Liver (tissue), 9 donors: ENCODE results near the gene MAPKAP1. TPM values are rescaled to one million over a fixed set of nuclear protein-coding genes. Genes with fewer than 3 reads are reported as not detected.

Source experiments
- DNase-seq: peaks from one replicate; pipeline ENCODE4 v3.0.0-alpha.2; 2017; ENCODE audit warnings: low spot score
- H3K27ac ChIP-seq, 2 donors: one replicate each; pipeline ENCODE4 v1.7.0; 2013; ENCODE audit warnings: inconsistent platforms in 2 of 2, low read length in 2 of 2, control low read depth in 1 of 2, low read depth in 1 of 2, mild to moderate bottlenecking in 1 of 2
- H3K27me3 ChIP-seq, 4 donors: one replicate each; pipeline versions ENCODE4 v1.6.1 to v1.7.0; 2013; ENCODE audit warnings: low read length in 3 of 4, inconsistent platforms in 1 of 4, mild to moderate bottlenecking in 1 of 4, moderate library complexity in 1 of 4; ENCODE audit not compliant: control insufficient read depth in 4 of 4, insufficient read depth in 4 of 4
- H3K36me3 ChIP-seq, 4 donors: one replicate each; pipeline versions ENCODE4 v1.6.1 to v1.7.0; 2013; ENCODE audit warnings: low read length in 3 of 4, mild to moderate bottlenecking in 3 of 4, low read depth in 1 of 4, moderate library complexity in 1 of 4; ENCODE audit not compliant: control insufficient read depth in 4 of 4, insufficient read depth in 3 of 4
- H3K4me1 ChIP-seq, 4 donors: one replicate each; pipeline versions ENCODE4 v1.6.1 to v1.7.0; 2013; ENCODE audit warnings: low read length in 3 of 4, mild to moderate bottlenecking in 3 of 4, moderate library complexity in 1 of 4; ENCODE audit not compliant: control insufficient read depth in 4 of 4, insufficient read depth in 4 of 4
- H3K4me3 ChIP-seq, 3 donors: one replicate each; pipeline versions ENCODE4 v1.6.1 to v1.7.0; 2013; ENCODE audit warnings: low read length in 3 of 3, control low read depth in 1 of 3, low read depth in 1 of 3, mild to moderate bottlenecking in 1 of 3
- H3K9ac ChIP-seq, 2 donors: one replicate each; pipeline ENCODE4 v1.7.0; 2013; ENCODE audit warnings: low read length in 2 of 2, mild to moderate bottlenecking in 2 of 2, moderate library complexity in 2 of 2, control low read depth in 1 of 2, low read depth in 1 of 2
- H3K9me3 ChIP-seq, 4 donors: one replicate each; pipeline versions ENCODE4 v1.6.1 to v1.7.0; 2013; ENCODE audit warnings: low read length in 3 of 4; ENCODE audit not compliant: control insufficient read depth in 4 of 4
- ATF3 ChIP-seq: IDR thresholded peaks from 2 replicates; pipeline ENCODE4 v1.6.1; 2016; ENCODE audit warnings: antibody characterized with exemption
- CTCF ChIP-seq: fragments of 150-350 bp; IDR thresholded peaks from 2 replicates; pipeline ENCODE4 v1.5.1; 2017; ENCODE audit warnings: improper control_type of control experiment, low read depth, low read length; ENCODE audit not compliant: missing input control
- EGR1 ChIP-seq, 2 donors: IDR thresholded peaks; 2 replicates each; pipeline ENCODE4 v1.6.1; 2016 to 2018; ENCODE audit warnings: antibody characterized with exemption in 2 of 2, low read depth in 2 of 2
- FOXA1 ChIP-seq: IDR thresholded peaks from 2 replicates; pipeline ENCODE4 v1.6.1; 2016; ENCODE audit warnings: antibody characterized with exemption
- FOXA2 ChIP-seq: IDR thresholded peaks from 2 replicates; pipeline ENCODE4 v1.6.1; 2016; ENCODE audit warnings: antibody characterized with exemption
- GABPA ChIP-seq, 2 donors: IDR thresholded peaks in 1 of 2; conservative IDR thresholded peaks in 1 of 2; 2 replicates each; pipeline ENCODE4 v1.6.1; 2016; ENCODE audit warnings: antibody characterized with exemption in 2 of 2, mild to moderate bottlenecking in 1 of 2, moderate library complexity in 1 of 2
- HNF4A ChIP-seq, 2 donors: conservative IDR thresholded peaks; 2 replicates each; pipeline ENCODE4 v1.6.1; 2016; ENCODE audit warnings: antibody characterized with exemption in 2 of 2, mild to moderate bottlenecking in 2 of 2
- HNF4G ChIP-seq: IDR thresholded peaks from 2 replicates; pipeline ENCODE4 v1.6.1; 2016; ENCODE audit warnings: antibody characterized with exemption
- JUND ChIP-seq, 2 donors: IDR thresholded peaks; 2 replicates each; pipeline ENCODE4 v1.6.1; 2016; ENCODE audit warnings: antibody characterized with exemption in 2 of 2
- MAX ChIP-seq: IDR thresholded peaks from 2 replicates; pipeline ENCODE4 v1.6.1; 2016; ENCODE audit warnings: antibody characterized with exemption
- NR2F2 ChIP-seq: IDR thresholded peaks from 2 replicates; pipeline ENCODE4 v1.6.1; 2016; ENCODE audit warnings: antibody characterized with exemption
- REST ChIP-seq: IDR thresholded peaks from 2 replicates; pipeline ENCODE4 v1.6.1; 2016; ENCODE audit warnings: antibody characterized with exemption, mild to moderate bottlenecking
- RXRA ChIP-seq, 2 donors: IDR thresholded peaks; 2 replicates each; pipeline ENCODE4 v1.6.1; 2017 to 2018; ENCODE audit warnings: antibody characterized with exemption in 2 of 2, mild to moderate bottlenecking in 1 of 2
- SP1 ChIP-seq: IDR thresholded peaks from 2 replicates; pipeline ENCODE4 v1.6.1; 2018; ENCODE audit warnings: antibody characterized with exemption, mild to moderate bottlenecking
- TAF1 ChIP-seq: conservative IDR thresholded peaks from 2 replicates; pipeline ENCODE4 v1.6.1; 2016; ENCODE audit warnings: antibody characterized with exemption, mild to moderate bottlenecking
- YY1 ChIP-seq: IDR thresholded peaks from 2 replicates; pipeline ENCODE4 v1.6.1; 2016; ENCODE audit warnings: antibody characterized with exemption, mild to moderate bottlenecking
- ZBTB33 ChIP-seq: IDR thresholded peaks from 2 replicates; pipeline ENCODE4 v1.6.1; 2016; ENCODE audit warnings: antibody characterized with exemption
- WGBS: extraction: QIAGEN DNeasy Blood & Tissue Kit; methylation state at CpG from one replicate; pipeline ENCODE4 v1.1.7; 2013; 5-methylcytosine and 5-hydroxymethylcytosine counted together
- polyA plus RNA-seq, 2 donors: library from polyadenylated mRNA; stranded (reverse) in 1 of 2; unstranded in 1 of 2; fragments of 200-250 nt in 1 of 2; fragments of >200 nt in 1 of 2; fragmentation: Nextera tagmentation in 1 of 2; extraction: Ambion mirVana in 1 of 2; gene quantifications; one replicate each; pipeline versions ENCODE4 v1.2.1 to v1.2.3, GENCODE V29; 2013 to 2015
- total RNA-seq, 2 donors: library from RNA; depleted of rRNA; stranded (reverse); fragments of >200 nt; gene quantifications; one replicate each; pipeline ENCODE4 v1.2.3, GENCODE V29; 2014
- donor health status: healthy.
- donor health status: healthy.
- donor health status: healthy.
- donor health status: healthy.
- donor health status: healthy.

The MAPKAP1 gene
- total and polyA plus RNA-seq, 4 donors = 23.6 to 55.9 (median 32.7) TPM

- TF ChIP-seq FOXA1 (no peak), HNF4G (no peak)
Measured at GRCh38 chr9:125609744-125610143, 97.3 kb downstream of the MAPKAP1 start (continued).

GRCh38 chr9:125608489-125609224, 98.4 kb downstream of the MAPKAP1 start:
- DNase-seq = no peak
- H3K9me3 ChIP-seq = no peaks in the 10 kb centered on the region
- no peaks in the 10 kb centered on the region for H3K27me3 ChIP-seq
- WGBS = 78% methylated on average over 10 of the region's 10 CpGs
- H3K4me1 ChIP-seq = peaks cover 0 to 6% (median 1%) of the 10 kb centered on the region in 4 donors
- H3K27ac ChIP-seq = no peak overlapping the region
- no peak for TF ChIP-seq REST
- no peak for TF ChIP-seq TAF1
- no peak for TF ChIP-seq RXRA (IDR thresholded peaks at IDR 0.05)
- no peak for TF ChIP-seq EGR1 (IDR thresholded peaks at IDR 0.05; ENCODE audit: low read depth in 2 of 2)
- H3K36me3 ChIP-seq = no peaks in the 10 kb centered on the region
- no peak overlapping the region for H3K4me3 ChIP-seq
- no peak overlapping the region for H3K9ac ChIP-seq

GRCh38 chr9:125604196-125604595, 102.8 kb downstream of the MAPKAP1 start:
- TF ChIP-seq REST (no peak), SP1 (no peak), FOXA2 (no peak), FOXA1 (no peak), CTCF (no peak), JUND (IDR thresholded peaks at IDR 0.05) (no peak), TAF1 (no peak), RXRA (IDR thresholded peaks at IDR 0.05) (no peak), NR2F2 (no peak), ZBTB33 (no peak), GABPA (IDR thresholded peaks at IDR 0.05 in 1 of 2, conservative IDR thresholded peaks at IDR 0.05 in 1 of 2) (no peak), EGR1 (IDR thresholded peaks at IDR 0.05; ENCODE audit: low read depth in 2 of 2) (no peak), MAX (no peak), YY1 (no peak), HNF4A (conservative IDR thresholded peaks at IDR 0.05) (no peak), HNF4G (no peak), ATF3 (no peak)
- Histone ChIP-seq H3K36me3 (no peaks in the 10 kb centered on the region), H3K9me3 (no peaks in the 10 kb centered on the region), H3K4me1 (peaks cover 1 to 19% (median 13%) of the 10 kb centered on the region in 4 donors), H3K27me3 (no peaks in the 10 kb centered on the region), H3K4me3 (no peak overlapping the region), H3K27ac (no peak overlapping the region), H3K9ac (no peak overlapping the region)
- WGBS = 87% methylated on average over 1 of the region's 1 CpG
- DNase-seq = no peak
